Stimulated activated CD8-positive, alpha-beta memory T cell treated with anti-CD3 and anti-CD28 coated beads, Interleukin-2, amount 100 ng/mL, for 1 hour (primary cell): ENCODE data around the gene MAST2.
"Not testable (repeated sequence)": the region's sequence is repeated elsewhere in the genome, so short reads cannot be mapped to it uniquely, and the experiment has no call there.

Experiments
- DNase-seq, 2 donors: peaks; one replicate each; pipeline ENCODE4 v3.0.0-alpha.2; 2020; ENCODE audit warnings: low read depth in 2 of 2

Gene MAST2

DNA sequence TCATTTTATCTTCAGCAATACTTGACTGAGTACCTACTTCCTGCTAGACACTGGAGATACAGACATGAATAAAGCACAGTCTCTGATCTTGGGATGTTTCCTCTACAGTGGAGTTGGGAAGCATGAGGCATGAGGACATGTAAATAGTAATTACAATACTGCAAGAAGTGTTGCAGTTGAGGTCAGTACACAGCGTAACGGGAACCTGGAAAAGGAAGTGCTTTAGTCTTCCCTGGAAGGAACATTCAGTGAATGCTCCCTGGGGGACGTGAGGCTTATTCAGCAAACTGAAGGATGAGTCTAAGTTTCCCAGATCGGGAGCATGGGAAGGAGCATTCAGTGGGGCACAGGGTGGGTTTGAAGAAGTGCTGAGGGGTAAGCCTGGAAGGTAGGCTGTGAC lies 216.6 kb downstream of the MAST2 start:
- DNase-seq = no peak

DNA sequence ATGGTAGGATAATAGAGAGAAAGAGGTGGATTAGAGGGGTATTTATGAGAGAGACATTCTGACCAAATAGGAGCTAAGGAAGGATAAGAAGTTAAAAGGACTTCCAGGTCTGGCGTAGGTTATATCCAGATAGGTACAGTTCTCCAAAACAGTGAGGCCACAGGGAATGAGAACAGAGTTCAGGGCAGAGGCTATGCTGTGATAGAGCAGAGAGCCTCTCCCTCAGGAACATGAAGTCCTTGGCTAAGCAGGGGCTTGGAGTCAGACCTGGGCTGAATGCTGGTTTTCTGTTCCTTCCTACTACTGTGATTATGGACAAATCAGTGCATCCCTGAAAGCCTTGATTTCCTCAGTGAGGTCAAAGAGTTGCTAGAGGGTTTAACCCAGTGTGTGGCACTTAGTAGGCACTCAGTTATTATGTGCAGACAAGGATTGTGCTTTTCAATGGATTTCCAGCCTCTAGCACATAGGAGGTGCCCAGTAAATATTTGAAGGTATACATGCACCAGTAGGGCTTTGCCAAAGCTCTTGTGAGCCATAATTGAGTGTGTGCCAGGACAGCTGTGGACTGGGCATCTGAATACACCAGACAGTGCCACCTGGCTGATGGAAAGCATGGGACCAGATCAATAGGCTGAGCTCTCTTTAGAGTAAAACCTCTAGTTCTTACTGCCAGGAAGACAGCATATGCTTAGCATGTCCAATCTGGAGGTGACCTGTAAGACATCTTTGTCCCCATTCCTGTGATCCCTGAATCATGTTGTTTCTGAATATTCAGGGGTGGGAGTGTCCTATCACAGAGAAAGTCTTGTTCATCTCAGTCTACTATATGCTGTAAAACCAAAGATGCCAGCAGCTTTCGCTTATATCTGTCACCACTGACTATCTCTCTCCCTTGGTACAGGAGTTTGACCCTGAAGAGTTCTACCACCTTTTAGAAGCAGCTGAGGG lies 217.9 kb downstream of the MAST2 start:
- no peak for DNase-seq

DNA sequence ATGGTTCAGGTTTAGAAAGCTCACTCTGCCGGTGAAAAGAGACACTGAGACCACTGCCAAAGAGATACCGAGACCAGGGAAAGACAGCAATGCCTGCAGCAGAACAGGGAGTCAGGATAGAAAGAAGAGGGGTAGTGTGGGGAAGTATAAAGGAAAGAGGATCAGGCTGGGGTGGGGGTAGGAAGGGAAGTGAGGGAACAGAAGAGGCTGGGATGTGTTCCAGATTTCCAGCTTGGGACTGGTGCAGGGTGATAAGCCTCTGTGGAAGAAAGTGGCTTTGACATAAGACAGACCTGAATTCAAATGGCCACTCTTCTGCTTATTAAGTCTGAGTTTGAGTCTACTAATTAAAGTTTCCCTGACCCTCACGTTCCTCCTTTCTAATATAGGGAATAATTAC lies 223.1 kb downstream of the MAST2 start:
- DNase-seq = no peak

DNA sequence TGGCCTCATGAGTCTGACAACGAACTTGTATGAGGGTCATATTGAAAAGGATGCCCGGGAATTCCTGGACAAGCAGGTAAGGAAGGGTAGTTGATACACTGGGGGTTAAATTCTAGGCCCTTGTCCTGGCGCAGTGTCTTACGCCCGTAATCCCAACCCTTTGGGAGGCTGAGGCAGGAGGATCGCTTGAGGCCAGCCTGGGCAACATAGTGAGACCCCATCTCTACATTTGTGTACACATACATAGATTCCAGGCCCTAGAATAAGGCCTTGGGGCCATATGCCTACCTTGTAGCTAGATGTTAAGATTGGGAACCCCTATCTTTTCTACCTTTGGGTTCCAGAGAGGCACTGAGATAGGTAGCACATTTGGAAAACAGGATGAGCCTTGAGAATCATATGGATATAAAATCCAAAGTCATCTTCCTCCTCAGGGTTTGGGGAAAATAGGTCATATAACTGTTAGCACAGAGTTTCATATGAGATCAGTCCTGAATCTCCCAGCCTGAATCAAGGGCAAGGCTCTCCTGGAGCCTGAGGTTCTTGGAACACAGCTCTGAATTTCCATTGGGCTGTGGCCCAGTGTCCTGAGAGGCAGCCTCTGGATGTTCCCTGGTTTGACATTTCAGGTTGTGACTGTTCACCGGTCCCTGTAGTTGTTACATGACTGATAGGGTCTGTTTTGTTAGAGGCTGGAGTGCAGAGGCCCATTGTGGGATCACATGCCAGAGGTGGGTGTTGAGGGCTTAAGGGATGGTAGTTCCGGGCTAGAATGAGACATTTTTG lies 224.6 kb downstream of the MAST2 start:
- DNase-seq = no peak

DNA sequence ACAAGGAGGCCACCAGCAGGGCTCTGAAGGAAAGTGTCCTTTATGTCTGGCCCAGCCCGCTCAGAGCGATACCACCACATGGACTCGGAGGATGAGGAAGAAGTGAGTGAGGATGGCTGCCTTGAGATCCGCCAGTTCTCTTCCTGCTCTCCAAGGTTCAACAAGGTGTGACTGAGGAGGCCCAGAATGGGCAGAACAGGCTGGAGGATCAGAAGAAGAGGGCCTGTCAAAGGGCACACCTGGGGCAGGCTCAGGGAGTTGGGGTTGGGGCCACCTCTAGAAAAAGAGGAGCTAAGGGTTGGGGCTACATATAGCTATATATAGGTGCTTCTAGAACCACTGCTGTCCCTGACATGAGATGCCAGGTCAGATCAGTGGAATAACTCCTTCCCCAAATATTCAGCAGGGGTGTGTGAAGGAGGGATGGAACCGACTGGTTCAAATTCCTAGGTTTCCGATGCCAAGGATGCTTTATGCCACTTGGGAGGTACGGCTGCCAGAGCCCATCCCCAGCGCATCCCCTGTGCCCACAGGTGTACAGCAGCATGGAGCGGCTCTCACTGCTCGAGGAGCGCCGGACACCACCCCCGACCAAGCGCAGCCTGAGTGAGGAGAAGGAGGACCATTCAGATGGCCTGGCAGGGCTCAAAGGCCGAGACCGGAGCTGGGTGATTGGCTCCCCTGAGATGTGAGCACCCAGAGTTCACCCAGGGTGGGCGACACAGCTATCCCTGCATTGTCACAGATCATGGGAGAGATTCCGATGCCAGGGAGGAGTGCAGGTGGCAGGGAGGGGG lies 226.9 kb downstream of the MAST2 start:
- no peak for DNase-seq

DNA sequence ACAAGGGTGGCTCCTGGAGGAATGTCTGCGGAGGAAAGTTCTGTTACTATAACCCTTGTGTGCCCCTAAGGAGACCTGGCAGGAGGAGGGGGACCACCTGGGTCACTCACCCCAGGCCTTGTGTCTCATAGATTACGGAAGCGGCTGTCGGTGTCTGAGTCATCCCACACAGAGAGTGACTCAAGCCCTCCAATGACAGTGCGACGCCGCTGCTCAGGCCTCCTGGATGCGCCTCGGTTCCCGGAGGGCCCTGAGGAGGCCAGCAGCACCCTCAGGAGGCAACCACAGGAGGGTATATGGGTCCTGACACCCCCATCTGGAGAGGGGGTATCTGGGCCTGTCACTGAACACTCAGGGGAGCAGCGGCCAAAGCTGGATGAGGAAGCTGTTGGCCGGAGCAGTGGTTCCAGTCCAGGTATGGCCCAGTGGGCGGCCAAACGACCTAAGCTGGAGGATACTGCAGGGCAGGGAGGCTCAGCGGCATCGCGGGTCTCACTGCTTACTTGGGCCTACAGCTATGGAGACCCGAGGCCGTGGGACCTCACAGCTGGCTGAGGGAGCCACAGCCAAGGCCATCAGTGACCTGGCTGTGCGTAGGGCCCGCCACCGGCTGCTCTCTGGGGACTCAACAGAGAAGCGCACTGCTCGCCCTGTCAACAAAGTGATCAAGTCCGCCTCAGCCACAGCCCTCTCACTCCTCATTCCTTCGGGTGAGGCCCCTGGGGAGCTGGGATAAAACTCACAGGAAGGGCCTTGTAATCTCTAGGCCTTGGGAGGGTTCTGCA lies 227.7 kb downstream of the MAST2 start:
- DNase-seq = no peak

DNA sequence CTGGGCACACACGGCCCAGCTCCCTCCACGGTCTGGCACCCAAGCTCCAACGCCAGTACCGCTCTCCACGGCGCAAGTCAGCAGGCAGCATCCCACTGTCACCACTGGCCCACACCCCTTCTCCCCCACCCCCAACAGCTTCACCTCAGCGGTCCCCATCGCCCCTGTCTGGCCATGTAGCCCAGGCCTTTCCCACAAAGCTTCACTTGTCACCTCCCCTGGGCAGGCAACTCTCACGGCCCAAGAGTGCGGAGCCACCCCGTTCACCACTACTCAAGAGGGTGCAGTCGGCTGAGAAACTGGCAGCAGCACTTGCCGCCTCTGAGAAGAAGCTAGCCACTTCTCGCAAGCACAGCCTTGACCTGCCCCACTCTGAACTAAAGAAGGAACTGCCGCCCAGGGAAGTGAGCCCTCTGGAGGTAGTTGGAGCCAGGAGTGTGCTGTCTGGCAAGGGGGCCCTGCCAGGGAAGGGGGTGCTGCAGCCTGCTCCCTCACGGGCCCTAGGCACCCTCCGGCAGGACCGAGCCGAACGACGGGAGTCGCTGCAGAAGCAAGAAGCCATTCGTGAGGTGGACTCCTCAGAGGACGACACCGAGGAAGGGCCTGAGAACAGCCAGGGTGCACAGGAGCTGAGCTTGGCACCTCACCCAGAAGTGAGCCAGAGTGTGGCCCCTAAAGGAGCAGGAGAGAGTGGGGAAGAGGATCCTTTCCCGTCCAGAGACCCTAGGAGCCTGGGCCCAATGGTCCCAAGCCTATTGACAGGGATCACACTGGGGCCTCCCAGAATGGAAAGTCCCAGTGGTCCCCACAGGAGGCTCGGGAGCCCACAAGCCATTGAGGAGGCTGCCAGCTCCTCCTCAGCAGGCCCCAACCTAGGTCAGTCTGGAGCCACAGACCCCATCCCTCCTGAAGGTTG lies 231.4 kb downstream of the MAST2 start:
- no peak for DNase-seq

DNA sequence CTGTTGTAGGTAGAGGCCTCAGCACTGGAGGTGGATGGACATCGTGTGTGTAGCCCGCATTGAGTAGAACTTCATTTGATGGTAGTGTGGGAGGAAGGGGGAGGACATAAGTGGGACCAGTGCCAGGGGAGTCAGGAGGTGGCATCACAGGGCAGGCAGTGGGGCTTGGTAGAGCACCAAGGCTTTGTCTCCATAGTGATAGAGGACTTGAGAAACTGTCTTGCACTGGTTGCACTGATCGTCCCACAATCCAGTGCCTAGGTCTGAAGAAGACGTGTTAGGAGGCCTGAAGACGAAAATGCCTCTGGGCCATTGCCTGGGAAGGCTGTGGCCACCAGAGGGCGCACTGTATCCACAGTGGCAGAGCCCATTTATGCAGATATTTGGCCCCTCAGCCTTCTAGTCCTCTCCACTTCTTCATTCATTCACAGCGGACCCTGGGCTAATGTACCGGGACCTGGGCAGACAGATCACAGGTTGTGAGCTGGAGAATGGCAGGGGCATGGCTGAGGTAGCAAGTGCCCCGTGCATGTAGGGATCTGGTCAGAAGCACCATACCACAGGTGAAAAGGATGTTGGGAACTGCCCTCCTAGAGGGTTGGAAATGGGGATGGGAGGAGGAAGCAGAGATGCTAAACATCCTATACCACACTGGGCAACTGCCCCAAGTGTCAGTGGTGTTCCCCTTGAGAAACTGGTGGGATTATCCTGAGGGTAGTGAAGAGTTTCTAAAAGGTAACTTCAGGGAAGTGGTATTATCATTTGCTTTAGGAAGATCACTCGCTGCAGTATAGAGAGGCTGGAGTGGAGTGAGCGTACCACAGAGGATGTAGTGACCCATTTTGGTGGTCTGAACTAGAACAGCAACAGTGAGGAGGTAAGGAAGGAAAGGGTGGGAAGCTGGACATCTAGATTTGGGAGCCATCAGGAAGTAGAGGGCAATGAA lies 233.8 kb downstream of the MAST2 start:
- peak; percentile 73 to 76 for DNase-seq

DNA sequence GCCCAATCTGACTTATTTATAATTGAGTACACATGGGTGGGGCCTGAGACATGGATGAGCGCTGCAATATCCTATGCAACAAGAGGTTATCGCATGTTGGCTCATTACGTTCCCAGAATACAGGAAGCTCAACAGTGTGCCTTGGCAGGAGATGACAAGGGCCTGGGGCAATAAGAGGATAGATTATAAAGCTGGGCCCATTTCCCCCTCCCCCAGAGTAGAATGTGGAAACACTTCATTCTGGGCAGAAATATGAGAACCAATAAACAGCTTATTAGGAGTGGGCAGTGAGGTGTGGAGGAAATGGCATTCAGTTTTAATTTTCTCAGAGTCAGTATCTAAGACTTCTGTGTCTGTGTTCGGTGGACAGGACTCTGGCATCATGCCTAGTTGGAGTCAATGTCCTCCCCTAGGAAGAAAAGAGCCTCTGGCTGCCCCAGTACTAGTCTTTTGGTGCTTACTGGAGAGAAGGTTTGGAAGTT lies 236.2 kb downstream of the MAST2 start:
- no peak for DNase-seq

DNA sequence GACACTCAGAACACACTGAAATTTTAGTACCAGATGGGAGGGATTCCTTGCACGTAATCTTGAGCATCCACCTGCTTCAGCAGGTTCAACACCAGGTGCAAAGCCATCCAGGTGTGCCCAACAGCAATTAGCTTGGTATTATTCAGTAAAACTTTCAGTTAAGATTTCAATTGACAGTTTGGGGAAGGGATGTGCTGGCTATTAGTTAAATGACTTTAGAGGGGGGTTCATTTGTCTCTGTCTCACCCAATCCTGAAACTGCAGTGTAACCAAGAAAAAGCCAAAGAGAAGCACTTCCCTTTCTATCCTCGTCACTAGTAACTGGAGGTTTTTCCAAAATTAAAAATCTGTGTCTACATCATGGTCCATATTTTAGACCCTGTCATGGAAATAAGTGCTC lies 238.1 kb downstream of the MAST2 start:
- no peak for DNase-seq

DNA sequence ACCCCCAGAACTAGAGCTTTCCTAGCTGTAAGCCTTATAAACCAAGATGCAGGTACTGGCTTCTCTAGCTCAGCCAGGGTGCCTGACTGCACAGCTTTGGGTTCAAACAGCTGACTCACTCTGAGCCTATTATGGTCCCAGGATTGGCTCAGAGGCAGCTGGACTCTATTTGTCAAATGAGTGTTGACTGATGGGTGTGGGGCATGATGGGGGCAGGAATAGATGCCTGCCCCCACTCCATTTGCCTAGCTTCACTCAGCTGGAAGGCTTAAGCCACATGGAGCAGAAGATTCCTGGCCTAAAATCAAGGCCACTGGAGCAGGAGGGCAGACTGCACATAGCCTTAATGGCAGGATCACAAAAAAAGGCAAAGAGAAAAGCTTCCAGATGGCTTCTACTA lies 238.6 kb downstream of the MAST2 start:
- DNase-seq = no peak

DNA sequence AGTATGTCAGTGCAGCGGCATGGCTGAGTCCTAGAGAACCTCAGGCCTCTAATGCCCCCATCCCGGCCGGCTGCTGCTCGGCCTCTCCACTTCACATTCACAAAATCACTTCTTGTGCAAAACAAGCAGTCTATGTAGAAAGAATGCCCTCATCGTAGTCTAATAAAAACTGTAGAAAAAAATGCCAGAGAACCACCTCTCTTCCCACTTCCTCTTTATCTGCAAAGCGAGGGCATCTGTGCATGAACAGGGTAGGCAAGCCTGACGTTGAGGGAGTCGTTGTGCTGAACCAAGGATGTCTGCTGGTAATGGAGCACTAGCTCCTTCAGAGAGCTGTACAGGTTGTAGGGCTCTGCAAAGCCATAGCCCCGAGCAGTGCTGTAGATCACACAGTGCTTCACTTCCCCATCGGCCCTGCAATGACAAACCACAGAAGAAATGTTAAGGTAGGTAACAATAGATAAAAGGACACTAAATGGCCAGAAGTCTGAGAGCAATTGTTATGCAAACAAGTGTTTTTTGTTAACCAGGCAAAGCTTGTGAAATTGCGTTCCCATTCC lies 240.1 kb downstream of the MAST2 start:
- no peak for DNase-seq

DNA sequence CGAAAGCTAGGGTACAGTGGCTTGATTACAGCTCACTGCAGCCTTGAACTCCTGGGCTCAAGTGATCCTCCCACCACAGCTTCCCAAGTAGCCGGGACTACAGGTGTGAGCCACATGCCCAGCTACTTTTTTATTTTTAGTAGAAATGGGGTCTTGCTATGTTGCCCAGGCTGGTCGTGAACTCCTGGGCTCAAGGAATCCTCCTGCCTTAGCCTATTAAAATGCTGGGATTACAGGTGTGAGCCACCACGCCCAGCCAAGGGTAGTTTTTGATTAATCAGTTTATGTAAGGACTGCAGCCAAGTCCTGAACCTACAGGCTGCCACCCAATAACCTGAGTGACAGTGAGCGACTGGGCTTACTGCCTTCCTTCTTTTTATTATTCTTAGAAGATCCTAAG lies 240.7 kb downstream of the MAST2 start:
- DNase-seq = no peak

DNA sequence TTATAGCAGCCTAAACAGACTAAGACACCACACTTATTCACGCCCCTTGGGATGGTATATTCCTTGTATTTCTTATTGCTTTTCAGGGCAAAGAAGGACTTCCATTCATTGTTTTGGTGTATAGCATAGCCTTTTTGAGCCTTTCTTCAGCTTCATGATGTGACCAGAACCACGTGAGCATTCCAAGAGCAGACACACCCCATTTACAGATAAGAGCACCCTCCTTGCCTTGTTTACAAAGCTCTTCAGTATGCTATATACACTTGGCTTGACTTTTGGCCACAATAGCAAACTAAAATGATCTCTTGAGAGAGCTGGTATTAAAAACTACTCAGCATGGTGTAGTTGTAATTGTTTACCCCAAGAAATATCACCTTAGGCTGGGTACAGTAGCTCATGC lies 250.3 kb downstream of the MAST2 start:
- DNase-seq = no peak

DNA sequence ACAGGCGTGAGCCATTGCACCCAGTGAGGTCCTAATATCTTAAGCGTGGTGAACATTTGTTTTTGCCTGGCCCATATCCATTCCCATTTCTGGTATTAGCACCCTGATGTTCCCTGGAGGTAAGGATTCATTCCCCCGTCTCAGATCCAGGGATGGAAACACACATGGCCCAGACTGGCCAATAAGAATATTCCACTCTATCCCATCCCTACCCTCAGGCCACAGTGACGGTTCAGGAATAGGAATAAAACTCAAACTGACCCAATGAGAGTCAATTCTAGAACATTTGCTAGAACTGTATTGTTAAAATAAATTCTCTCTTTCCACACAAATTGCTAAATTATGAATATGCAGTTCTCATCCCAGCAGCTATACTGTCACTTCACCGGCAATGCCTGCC lies 252.9 kb downstream of the MAST2 start:
- DNase-seq = no peak

DNA sequence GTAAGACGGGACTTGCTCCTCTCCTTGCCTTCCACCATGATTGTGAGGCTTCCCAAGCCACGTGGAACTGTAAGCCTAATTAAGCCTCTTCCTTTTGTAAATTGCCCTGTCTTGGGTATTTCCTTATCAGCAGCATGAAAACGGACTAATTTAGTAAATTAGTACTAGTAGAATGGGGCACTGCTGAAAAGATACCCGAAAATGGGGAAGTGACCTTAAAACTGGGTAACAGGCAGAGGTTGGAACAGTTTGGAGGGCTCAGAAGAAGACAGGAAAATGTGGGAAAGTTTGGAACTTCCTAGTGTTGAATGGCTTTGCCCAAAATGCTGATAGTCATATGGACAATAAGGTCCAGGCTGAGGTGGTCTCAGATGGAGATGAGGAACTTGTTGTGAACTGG lies 253.8 kb downstream of the MAST2 start:
- not testable (repeated sequence) for DNase-seq

DNA sequence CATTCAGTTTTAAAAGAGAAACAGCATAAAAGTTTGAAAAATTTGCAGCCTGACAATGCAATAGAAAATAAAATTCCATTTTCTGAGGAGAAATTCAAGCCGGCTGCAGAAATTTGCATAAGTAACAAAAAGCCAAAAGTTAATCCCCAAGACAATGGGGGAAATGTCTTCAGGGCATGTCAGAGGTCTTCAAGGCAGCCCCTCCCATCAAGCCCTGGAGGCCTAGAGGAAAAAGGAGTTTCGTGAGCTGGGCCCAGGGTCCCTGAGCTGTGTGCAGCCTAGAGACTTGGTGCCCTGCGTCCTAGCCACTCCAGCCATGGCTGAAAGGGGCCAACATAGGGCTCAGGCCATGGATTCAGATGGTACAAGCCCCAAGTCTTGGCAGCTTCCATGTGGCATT lies 254.4 kb downstream of the MAST2 start:
- DNase-seq = no peak

DNA sequence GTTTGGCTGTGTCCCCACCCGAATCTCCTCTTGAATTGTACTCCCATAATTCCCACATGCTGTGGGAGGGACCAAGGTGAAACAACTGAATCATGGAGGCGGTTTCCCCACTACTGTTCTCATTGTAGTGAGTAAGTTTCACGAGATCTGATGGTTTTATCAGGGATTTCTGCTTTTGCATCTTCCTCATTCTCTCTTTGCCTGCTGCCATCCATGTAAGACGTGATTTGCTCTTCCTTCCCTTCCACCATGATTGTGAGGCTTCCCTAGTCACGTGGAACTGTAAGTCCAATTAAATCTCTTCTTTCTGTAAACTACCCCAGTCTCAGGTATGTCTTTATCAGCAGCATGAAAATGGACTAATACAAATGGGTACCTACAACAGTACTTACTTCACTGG lies 255.5 kb downstream of the MAST2 start:
- no peak for DNase-seq

DNA sequence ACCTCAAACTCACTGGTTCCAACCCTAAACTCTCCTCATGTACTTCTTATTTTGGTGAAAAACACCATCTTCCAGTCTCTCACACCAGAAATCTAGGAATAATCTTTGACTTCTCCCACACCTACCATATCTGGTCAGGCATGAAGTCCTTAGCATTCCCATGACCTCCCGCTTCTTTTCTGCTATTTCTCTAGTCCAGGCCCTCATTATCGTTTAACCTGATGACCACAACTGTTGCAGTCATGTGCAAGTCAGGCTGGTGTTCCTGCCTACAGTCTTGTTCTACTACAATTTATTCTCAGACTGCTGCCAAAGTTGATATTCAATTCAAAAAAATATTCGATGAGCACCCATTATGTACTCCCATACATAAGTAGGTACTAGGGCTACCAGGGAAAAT lies 257.7 kb downstream of the MAST2 start:
- no peak for DNase-seq
